Measurements from ENCODE around the gene RIOK3. TPM values are rescaled to one million over a fixed set of nuclear protein-coding genes. Genes with fewer than 3 reads are reported as not detected.

RIOK3 gene
- total and polyA plus RNA-seq, 2 of the 4 experiments (the other 2 are of a cell fraction): 21.5 to 38.9 TPM

Small RNA genes lying within 50 kb of the gene (microRNA-seq; reads per million reads assigned to microRNA genes)
- not detected for gene AC026634.1 (ENCODE audit: insufficient read depth, insufficient read length)
- not detected for gene RF00019 (ENCODE audit: insufficient read depth, insufficient read length)

Small RNA genes lying within 50 kb of the gene (small RNA-seq; reads per million reads assigned to genes)
- gene AC026634.1 (0 reads per million in 5 experiments), gene RF00019 (0 reads per million in 5 experiments)

Other genes with a start within 250 kb of the RIOK3 start
- 13.9 and 14.2 TPM in 2 replicates for gene RMC1, start 50.2 kb downstream of the RIOK3 start, total RNA-seq (2012; rRNA removed)
- 12.8 and 18.0 TPM in 2 replicates for gene RMC1, start 50.2 kb downstream of the RIOK3 start, polyA plus RNA-seq (2012; rRNA removed)
- 4.7 and 7.9 TPM in 2 replicates for gene NPC1, start 133.2 kb downstream of the RIOK3 start, total RNA-seq (2012; rRNA removed)
- gene NPC1, start 133.2 kb downstream of the RIOK3 start, polyA plus RNA-seq (2012; rRNA removed): 7.5 and 8.0 TPM in 2 replicates
- under 0.01 and 0.18 TPM in 2 replicates for gene ANKRD29, start 209.6 kb downstream of the RIOK3 start, total RNA-seq (2012; rRNA removed)
- gene ANKRD29, start 209.6 kb downstream of the RIOK3 start, polyA plus RNA-seq (2012; rRNA removed): 0.07 and 0.31 TPM in 2 replicates
- gene LAMA3, start 236.2 kb downstream of the RIOK3 start, total RNA-seq (2012; rRNA removed): 0.18 and 0.28 TPM in 2 replicates
- gene LAMA3, start 236.2 kb downstream of the RIOK3 start, polyA plus RNA-seq (2012; rRNA removed): 0.13 and 0.19 TPM in 2 replicates